WTC11 (cell line): ENCODE measurements around the gene CAPN13. TPM values are rescaled to one million over a fixed set of nuclear protein-coding genes. Genes with fewer than 3 reads are reported as not detected.

Experiments used
- ATAC-seq: fragments of 200-7000 bp; cut with Tn5 transposase; 2 replicates; pipeline ENCODE4 v1.10.0; 2021; ENCODE audit warnings: mild to moderate bottlenecking, moderate library complexity
- CTCF ChIA-PET: fragments of 300-600 bp; sonication (Branson Sonifier 250); formaldehyde crosslinking; loops from one replicate; lab custom pipeline; 2021; ENCODE audit warnings: antibody characterized with exemption; lab: Charles Lee
- POLR2A ChIA-PET: fragments of 350-600 bp; sonication (Branson Sonifier 250); formaldehyde crosslinking; loops from one replicate; lab custom pipeline; 2021; ENCODE audit warnings: antibody characterized with exemption; lab: Charles Lee
- DNase-seq: peaks from one replicate; pipeline ENCODE4 v3.0.0; 2021; ENCODE audit warnings: low spot score
- H3K27ac Mint-ChIP-seq: 2 replicates; pipeline ENCODE4 v1.8.0; 2021; ENCODE audit warnings: mixed read lengths
- H3K27me3 Mint-ChIP-seq: 2 replicates; pipeline ENCODE4 v1.8.0; 2021; ENCODE audit warnings: low read depth, mild to moderate bottlenecking, moderate library complexity, mixed read lengths
- H3K36me3 Mint-ChIP-seq: 2 replicates; pipeline ENCODE4 v1.8.0; 2021; ENCODE audit warnings: mixed read lengths
- H3K4me1 Mint-ChIP-seq: 2 replicates; pipeline ENCODE4 v1.8.0; 2022; ENCODE audit warnings: mixed read lengths
- H3K4me3 Mint-ChIP-seq: 2 replicates; pipeline ENCODE4 v1.8.0; 2021; ENCODE audit warnings: mild to moderate bottlenecking, moderate library complexity, mixed read lengths
- H3K9me3 Mint-ChIP-seq: 2 replicates; pipeline ENCODE4 v1.8.0; 2021; ENCODE audit warnings: mixed read lengths
- ATF2 ChIP-seq: sonication (generic); formaldehyde crosslinking; IDR thresholded peaks from 2 replicates; pipeline ENCODE4 v1.8.1; 2022; ENCODE audit warnings: low read depth, missing genetic modification reagents, borderline replicate concordance
- CBFB ChIP-seq: sonication (generic); formaldehyde crosslinking; IDR thresholded peaks from 2 replicates; pipeline ENCODE4 v1.8.1; 2022; ENCODE audit warnings: mild to moderate bottlenecking, low read depth, missing genetic modification reagents
- ELF4 ChIP-seq: sonication (generic); formaldehyde crosslinking; IDR thresholded peaks from 2 replicates; pipeline ENCODE4 v1.8.1; 2022; ENCODE audit warnings: low read depth, mild to moderate bottlenecking, moderate library complexity, missing genetic modification reagents
- ESRRA ChIP-seq: sonication (generic); formaldehyde crosslinking; IDR thresholded peaks from 2 replicates; pipeline ENCODE4 v1.8.1; 2022; ENCODE audit warnings: mild to moderate bottlenecking, missing genetic modification reagents, borderline replicate concordance
- GABPB1 ChIP-seq: sonication (generic); formaldehyde crosslinking; IDR thresholded peaks from 2 replicates; pipeline ENCODE4 v1.8.1; 2023; ENCODE audit warnings: mild to moderate bottlenecking, missing genetic modification reagents
- JAZF1 ChIP-seq: fragments of 250-450 bp; sonication (Bioruptor Pico); IDR thresholded peaks from 2 replicates; pipeline ENCODE4 v1.9.0; 2021; ENCODE audit warnings: moderate library complexity, mild to moderate bottlenecking, inconsistent platforms
- JUN ChIP-seq: sonication (generic); formaldehyde crosslinking; IDR thresholded peaks from 2 replicates; pipeline ENCODE4 v1.8.0; 2023; ENCODE audit warnings: mild to moderate bottlenecking, missing genetic modification reagents
- NFE2L1 ChIP-seq: sonication (generic); formaldehyde crosslinking; IDR thresholded peaks from 2 replicates; pipeline ENCODE4 v1.8.1; 2023; ENCODE audit warnings: missing genetic modification reagents
- OVOL2 ChIP-seq: fragments of 250-450 bp; sonication (Bioruptor Pico); IDR thresholded peaks from 2 replicates; pipeline ENCODE4 v1.9.0; 2021; ENCODE audit warnings: mild to moderate bottlenecking, borderline replicate concordance
- PRDM15 ChIP-seq: sonication (generic); formaldehyde crosslinking; IDR thresholded peaks from 2 replicates; pipeline ENCODE4 v1.8.0; 2022; ENCODE audit warnings: missing genetic modification reagents
- PREB ChIP-seq: sonication (generic); formaldehyde crosslinking; IDR thresholded peaks from 2 replicates; pipeline ENCODE4 v1.8.1; 2022; ENCODE audit warnings: mild to moderate bottlenecking, missing genetic modification reagents, moderate library complexity, borderline replicate concordance
- RORB ChIP-seq: fragments of 250-450 bp; sonication (Bioruptor Pico); IDR thresholded peaks from 2 replicates; pipeline ENCODE4 v1.9.0; 2021; ENCODE audit warnings: mild to moderate bottlenecking
- ZNF121 ChIP-seq: sonication (generic); formaldehyde crosslinking; IDR thresholded peaks from 2 replicates; pipeline ENCODE4 v1.8.0; 2023; ENCODE audit warnings: missing genetic modification reagents
- ZNF425 ChIP-seq: fragments of 250-450 bp; sonication (Bioruptor Pico); conservative IDR thresholded peaks from 2 replicates; pipeline ENCODE4 v1.9.0; 2021; ENCODE audit warnings: mild to moderate bottlenecking
- ZNF671 ChIP-seq: fragments of 250-450 bp; sonication (Bioruptor Pico); IDR thresholded peaks from 2 replicates; pipeline ENCODE4 v1.8.0; 2021; ENCODE audit warnings: mild to moderate bottlenecking
- total RNA-seq: library from RNA; stranded (reverse); gene quantifications from 3 replicates; pipeline ENCODE4 v1.2.3, GENCODE V29; 2021
- TF ChIP-seq, protein P1 (sequence below): fragments of 200-600 bp; IDR thresholded peaks from 2 replicates; pipeline ENCODE4 v1.8.0; 2022; ENCODE audit warnings: antibody characterized with exemption
- TF ChIP-seq, protein P2 (sequence below): sonication (generic); formaldehyde crosslinking; IDR thresholded peaks from 2 replicates; pipeline ENCODE4 v1.8.0; 2022; ENCODE audit warnings: mild to moderate bottlenecking, missing genetic modification reagents

The CAPN13 gene
- total RNA-seq, 1 experiment from 2014 or later: 1.7 TPM

DNA sequence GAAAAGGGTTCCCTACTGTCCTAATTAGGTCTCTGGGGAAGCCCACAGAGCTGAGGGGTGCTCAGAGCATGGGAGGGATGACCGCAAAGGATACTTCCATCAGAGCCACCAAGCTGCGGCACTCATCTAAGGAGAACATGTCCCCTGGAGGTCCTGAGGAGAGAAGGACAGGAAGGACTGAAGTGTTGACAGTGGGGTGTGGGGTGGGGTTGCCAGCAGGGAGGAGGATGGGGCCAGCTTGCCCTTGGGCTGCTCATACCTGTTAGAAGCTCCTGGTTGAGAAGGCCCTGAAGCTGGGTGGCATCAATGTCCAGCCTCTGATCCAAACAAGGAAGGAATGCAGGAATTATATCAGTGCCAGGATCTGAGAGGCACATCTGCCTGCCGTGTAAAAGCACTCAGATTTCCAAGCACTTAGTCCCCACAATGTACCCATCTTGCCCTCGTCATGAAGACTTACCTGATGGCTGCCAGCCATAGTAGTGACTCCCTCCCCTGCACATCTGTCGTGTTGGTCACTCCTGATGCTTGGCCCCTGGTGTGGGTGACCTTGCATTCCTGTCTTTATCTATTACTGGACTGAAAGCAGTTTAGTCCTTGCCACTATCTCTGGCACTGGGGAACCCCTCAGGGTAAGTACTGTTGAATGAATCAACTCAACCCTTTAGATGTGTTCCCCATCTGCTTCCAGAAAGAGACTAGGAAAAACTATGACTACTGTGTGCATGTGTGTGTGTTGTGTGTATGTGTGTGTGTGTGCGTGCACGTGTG lies 68.9 kb downstream of the CAPN13 start:
- DNase-seq (no peak), ATAC-seq (no peak)
- no peak overlapping the region for H3K27ac Mint-ChIP-seq
- no peaks in the 10 kb centered on the region for H3K27me3 Mint-ChIP-seq
- ChIA-PET CTCF (no interaction called here), POLR2A (no interaction called here)
- TF ChIP-seq ZNF121 (no peak), RORB (CRISPR knock-in tag) (no peak), JUN (no peak), ZNF425 (no peak), NFE2L1 (CRISPR knock-in tag) (no peak), ZNF671 (CRISPR knock-in tag) (no peak), ESRRA (no peak), CBFB (CRISPR knock-in tag) (no peak), GABPB1 (no peak), JAZF1 (CRISPR knock-in tag) (no peak), ELF4 (no peak), ATF2 (CRISPR knock-in tag) (no peak), PRDM15 (CRISPR knock-in tag) (no peak), OVOL2 (CRISPR knock-in tag) (no peak), PREB (CRISPR knock-in tag) (no peak)
- TF ChIP-seq, protein P1, sequence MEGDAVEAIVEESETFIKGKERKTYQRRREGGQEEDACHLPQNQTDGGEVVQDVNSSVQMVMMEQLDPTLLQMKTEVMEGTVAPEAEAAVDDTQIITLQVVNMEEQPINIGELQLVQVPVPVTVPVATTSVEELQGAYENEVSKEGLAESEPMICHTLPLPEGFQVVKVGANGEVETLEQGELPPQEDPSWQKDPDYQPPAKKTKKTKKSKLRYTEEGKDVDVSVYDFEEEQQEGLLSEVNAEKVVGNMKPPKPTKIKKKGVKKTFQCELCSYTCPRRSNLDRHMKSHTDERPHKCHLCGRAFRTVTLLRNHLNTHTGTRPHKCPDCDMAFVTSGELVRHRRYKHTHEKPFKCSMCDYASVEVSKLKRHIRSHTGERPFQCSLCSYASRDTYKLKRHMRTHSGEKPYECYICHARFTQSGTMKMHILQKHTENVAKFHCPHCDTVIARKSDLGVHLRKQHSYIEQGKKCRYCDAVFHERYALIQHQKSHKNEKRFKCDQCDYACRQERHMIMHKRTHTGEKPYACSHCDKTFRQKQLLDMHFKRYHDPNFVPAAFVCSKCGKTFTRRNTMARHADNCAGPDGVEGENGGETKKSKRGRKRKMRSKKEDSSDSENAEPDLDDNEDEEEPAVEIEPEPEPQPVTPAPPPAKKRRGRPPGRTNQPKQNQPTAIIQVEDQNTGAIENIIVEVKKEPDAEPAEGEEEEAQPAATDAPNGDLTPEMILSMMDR: no peak
- TF ChIP-seq, protein P2, sequence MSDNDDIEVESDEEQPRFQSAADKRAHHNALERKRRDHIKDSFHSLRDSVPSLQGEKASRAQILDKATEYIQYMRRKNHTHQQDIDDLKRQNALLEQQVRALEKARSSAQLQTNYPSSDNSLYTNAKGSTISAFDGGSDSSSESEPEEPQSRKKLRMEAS (CRISPR knock-in tag): no peak
- H3K4me1 Mint-ChIP-seq: peaks cover 11% of the 10 kb centered on the region; the same call in 1 of the 2 replicates
- no peaks in the 10 kb centered on the region for H3K9me3 Mint-ChIP-seq
- H3K36me3 Mint-ChIP-seq: no peaks in the 10 kb centered on the region
- no peak overlapping the region for H3K4me3 Mint-ChIP-seq
